ENCODE results near the gene ADAM12.

GRCh38 chr10:126037946-126038345, 350.3 kb downstream of the ADAM12 start:
- TF ChIP-seq, protein P1, sequence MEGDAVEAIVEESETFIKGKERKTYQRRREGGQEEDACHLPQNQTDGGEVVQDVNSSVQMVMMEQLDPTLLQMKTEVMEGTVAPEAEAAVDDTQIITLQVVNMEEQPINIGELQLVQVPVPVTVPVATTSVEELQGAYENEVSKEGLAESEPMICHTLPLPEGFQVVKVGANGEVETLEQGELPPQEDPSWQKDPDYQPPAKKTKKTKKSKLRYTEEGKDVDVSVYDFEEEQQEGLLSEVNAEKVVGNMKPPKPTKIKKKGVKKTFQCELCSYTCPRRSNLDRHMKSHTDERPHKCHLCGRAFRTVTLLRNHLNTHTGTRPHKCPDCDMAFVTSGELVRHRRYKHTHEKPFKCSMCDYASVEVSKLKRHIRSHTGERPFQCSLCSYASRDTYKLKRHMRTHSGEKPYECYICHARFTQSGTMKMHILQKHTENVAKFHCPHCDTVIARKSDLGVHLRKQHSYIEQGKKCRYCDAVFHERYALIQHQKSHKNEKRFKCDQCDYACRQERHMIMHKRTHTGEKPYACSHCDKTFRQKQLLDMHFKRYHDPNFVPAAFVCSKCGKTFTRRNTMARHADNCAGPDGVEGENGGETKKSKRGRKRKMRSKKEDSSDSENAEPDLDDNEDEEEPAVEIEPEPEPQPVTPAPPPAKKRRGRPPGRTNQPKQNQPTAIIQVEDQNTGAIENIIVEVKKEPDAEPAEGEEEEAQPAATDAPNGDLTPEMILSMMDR (IDR thresholded peaks at IDR 0.05; ENCODE audit: low read depth, low read length), result no peak
- TF ChIP-seq EZH2phosphoT487 (IDR thresholded peaks at IDR 0.05; ENCODE audit: low read depth), result no peak

Data from OCI-LY3 (cell line).